Astrocyte of the spinal cord (primary cell): ENCODE measurements around the gene OR4C12.
"Not testable (repeated sequence)": the region's sequence is repeated elsewhere in the genome, so short reads cannot be mapped to it uniquely, and the experiment has no call there.

Source experiments
- DNase-seq: peaks from one replicate; pipeline ENCODE4 v3.0.0; 2011; ENCODE audit warnings: low read depth, low spot score
- H3K4me3 ChIP-seq: 2 replicates; pipeline ENCODE4 v1.5.1; 2011; ENCODE audit warnings: low read depth, mild to moderate bottlenecking, low read length, moderate library complexity
- in situ Hi-C: cut with HindIII; loops from 2 replicates; pipeline ENCODE4 v1.10.0; 2017; ENCODE audit warnings: low sequenced_read_pairs
- TF ChIP-seq, protein P1 (sequence below): IDR thresholded peaks from 2 replicates; pipeline ENCODE4 v1.5.1; 2012; ENCODE audit warnings: low read depth, mild to moderate bottlenecking, low read length, inconsistent platforms

Gene OR4C12

DNA sequence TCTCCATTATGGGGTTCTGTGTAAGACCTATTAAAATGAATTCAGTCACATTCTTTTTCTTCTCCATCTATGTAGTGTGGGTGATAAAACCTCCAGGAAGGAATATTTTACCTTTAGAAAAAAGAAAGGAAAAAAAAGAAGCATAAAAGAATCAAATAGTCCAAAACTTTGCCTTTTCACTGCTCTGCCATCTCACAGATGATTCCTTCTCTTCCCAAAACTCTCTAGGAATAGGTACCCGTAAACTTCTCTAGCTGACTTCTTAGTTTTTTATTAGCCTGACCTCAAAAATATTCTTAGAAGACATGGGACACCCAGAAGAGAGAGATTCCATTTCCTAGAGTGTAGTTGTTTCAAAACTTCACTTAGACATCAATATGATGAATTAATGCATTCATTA is at the start of gene OR4C12:
Gene OR4C12, minus strand, starts transcription at position 101 of the 400 bp plus-strand sequence. Its CDS starts 34 bp downstream, at position 67.
- H3K4me3 ChIP-seq, in situ Hi-C loops, DNase-seq: not testable (repeated sequence)

DNA sequence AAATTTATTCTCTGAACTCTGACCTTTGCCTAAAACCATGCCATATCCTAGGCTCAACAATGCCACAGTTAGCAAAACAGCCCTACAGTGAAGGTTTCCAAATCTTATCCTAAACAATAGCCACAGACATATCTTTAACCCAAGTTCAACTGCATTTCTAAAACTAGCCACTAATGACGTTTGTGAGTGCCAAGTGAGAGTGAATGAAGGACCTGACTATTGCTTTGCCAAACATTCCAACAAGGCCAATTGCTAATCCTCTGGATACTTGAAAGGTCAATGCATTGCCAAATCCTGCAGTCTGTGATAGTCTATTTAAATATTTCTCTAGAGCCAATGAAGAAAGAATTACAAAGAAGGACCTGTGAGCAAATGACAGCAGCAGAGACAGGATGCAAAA is 47.9 kb upstream of the OR4C12 start:
- TF ChIP-seq, protein P1, sequence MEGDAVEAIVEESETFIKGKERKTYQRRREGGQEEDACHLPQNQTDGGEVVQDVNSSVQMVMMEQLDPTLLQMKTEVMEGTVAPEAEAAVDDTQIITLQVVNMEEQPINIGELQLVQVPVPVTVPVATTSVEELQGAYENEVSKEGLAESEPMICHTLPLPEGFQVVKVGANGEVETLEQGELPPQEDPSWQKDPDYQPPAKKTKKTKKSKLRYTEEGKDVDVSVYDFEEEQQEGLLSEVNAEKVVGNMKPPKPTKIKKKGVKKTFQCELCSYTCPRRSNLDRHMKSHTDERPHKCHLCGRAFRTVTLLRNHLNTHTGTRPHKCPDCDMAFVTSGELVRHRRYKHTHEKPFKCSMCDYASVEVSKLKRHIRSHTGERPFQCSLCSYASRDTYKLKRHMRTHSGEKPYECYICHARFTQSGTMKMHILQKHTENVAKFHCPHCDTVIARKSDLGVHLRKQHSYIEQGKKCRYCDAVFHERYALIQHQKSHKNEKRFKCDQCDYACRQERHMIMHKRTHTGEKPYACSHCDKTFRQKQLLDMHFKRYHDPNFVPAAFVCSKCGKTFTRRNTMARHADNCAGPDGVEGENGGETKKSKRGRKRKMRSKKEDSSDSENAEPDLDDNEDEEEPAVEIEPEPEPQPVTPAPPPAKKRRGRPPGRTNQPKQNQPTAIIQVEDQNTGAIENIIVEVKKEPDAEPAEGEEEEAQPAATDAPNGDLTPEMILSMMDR: no peak
- H3K4me3 ChIP-seq: no peak overlapping the region
- in situ Hi-C loops: no loop called here
- DNase-seq: no peak

DNA sequence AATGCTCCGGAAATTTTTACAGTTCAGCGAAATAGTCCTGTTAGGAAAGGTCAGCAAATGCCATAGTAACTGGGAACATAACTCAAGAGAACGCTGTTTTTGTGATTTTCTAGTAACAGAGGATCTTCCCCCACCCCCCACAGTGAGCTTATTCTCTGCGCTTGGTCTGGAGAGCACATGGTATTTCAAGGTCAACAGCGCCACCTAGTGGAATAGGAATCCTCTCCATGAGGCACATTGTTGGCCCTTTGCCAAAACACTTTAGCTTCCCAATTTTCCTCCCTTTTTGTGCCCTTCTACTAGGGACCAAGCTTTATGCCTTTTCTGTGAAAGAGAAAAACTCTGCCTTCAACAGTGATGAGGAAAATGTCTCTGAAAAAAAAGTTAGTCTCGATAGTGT is 13.2 kb upstream of the OR4C12 start:
- in situ Hi-C loops: no loop called here
- H3K4me3 ChIP-seq: no peak overlapping the region
- TF ChIP-seq, protein P1: no peak
- DNase-seq: no peak

DNA sequence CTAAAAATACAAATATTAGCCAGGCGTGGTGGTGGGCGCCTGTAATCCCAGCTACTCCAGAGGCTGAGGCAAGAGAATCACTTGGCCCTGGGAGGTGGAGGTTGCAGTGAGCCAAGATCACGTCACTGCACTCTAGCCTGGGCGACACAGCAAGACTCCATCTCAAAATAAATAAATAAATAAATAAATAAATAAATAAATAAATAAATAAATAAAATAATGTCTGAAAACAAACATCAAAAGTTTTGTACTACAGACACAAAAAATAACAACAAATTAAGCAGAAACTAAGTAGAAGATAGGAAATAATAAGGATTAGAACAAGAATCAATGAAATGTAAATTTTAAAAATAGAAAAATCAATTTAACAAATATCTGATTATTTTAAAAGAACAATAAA is 8.9 kb downstream of the OR4C12 start:
- H3K4me3 ChIP-seq, DNase-seq, in situ Hi-C loops: not testable (repeated sequence)

DNA sequence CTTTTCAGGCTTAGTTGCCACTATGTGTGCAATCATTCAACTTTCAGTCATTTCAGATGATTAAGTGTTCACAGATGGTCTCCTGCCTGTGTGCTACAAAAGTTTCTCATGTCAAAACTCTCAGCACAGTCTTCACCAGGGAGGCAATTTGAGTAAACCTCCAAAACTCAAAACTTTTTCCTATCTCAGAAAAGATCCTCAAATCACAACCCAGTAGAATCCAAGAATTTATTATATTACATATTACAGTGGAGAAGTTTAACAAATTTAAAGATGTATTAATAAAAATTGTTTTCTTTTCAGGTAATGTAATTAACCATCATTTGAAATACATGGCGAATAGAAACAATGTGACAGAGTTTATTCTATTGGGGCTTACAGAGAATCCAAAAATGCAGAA is 30.2 kb downstream of the OR4C12 start, which contains the start of gene OR4C13:
Gene OR4C13, plus strand, starts transcription at position 301 of the 400 bp plus-strand sequence. Its CDS starts 32 bp downstream, at position 333.
- TF ChIP-seq, protein P1: no peak
- H3K4me3 ChIP-seq: no peak within 1 kb of the TSS
- DNase-seq: no peak
- in situ Hi-C loops: no loop called here

DNA sequence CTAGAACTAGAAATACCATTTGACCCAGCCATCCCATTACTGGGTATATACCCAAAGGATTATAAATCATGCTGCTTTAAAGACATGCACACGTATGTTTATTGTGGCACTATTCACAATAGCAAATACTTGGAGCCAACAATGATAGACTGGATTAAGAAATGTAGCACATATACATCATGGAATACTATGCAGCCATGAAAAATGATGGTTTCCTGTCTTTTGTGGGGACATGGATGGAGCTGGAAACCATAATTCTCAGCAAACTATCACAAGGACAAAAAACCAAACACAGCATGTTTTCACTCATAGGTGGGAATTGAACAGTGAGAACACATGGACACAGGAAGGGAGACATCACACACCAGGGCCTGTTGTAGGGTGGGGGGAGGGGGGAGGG is 33.6 kb downstream of the OR4C12 start:
- in situ Hi-C loops, H3K4me3 ChIP-seq, DNase-seq: not testable (repeated sequence)
